ENCODE measurements around the gene ATXN7L1. TPM values are rescaled to one million over a fixed set of nuclear protein-coding genes. Genes with fewer than 3 reads are reported as not detected.
A peak's percentile ranks its signal among the peaks of the same experiment; 100 is the strongest.

The ATXN7L1 gene
- total RNA-seq, 1 donor from 2014 or later = 16.2 TPM

GRCh38 chr7:105796365-105796764 is 80.0 kb downstream of the ATXN7L1 start:
- TF ChIP-seq POLR2AphosphoS5 (IDR thresholded peaks at IDR 0.05; ENCODE audit: insufficient read depth in 1 of 2, low read depth in 1 of 2) = no peak
- TF ChIP-seq, protein P1, sequence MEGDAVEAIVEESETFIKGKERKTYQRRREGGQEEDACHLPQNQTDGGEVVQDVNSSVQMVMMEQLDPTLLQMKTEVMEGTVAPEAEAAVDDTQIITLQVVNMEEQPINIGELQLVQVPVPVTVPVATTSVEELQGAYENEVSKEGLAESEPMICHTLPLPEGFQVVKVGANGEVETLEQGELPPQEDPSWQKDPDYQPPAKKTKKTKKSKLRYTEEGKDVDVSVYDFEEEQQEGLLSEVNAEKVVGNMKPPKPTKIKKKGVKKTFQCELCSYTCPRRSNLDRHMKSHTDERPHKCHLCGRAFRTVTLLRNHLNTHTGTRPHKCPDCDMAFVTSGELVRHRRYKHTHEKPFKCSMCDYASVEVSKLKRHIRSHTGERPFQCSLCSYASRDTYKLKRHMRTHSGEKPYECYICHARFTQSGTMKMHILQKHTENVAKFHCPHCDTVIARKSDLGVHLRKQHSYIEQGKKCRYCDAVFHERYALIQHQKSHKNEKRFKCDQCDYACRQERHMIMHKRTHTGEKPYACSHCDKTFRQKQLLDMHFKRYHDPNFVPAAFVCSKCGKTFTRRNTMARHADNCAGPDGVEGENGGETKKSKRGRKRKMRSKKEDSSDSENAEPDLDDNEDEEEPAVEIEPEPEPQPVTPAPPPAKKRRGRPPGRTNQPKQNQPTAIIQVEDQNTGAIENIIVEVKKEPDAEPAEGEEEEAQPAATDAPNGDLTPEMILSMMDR (IDR thresholded peaks at IDR 0.05) = no peak
- TF ChIP-seq POLR2A (IDR thresholded peaks at IDR 0.05) = no peak
- Histone ChIP-seq H3K4me3 (no peak overlapping the region), H3K9me3 (no peaks in the 10 kb centered on the region), H3K4me1 (peaks cover 17% of the 10 kb centered on the region), H3K27me3 (no peaks in the 10 kb centered on the region), H3K27ac (peak overlapping the region; percentile 70), H3K36me3 (no peaks in the 10 kb centered on the region)
- intact Hi-C loops (cut with DNase I) = no loop called here
- no peak for DNase-seq (ENCODE audit: extremely low spot score in 2 of 2)

DNA sequence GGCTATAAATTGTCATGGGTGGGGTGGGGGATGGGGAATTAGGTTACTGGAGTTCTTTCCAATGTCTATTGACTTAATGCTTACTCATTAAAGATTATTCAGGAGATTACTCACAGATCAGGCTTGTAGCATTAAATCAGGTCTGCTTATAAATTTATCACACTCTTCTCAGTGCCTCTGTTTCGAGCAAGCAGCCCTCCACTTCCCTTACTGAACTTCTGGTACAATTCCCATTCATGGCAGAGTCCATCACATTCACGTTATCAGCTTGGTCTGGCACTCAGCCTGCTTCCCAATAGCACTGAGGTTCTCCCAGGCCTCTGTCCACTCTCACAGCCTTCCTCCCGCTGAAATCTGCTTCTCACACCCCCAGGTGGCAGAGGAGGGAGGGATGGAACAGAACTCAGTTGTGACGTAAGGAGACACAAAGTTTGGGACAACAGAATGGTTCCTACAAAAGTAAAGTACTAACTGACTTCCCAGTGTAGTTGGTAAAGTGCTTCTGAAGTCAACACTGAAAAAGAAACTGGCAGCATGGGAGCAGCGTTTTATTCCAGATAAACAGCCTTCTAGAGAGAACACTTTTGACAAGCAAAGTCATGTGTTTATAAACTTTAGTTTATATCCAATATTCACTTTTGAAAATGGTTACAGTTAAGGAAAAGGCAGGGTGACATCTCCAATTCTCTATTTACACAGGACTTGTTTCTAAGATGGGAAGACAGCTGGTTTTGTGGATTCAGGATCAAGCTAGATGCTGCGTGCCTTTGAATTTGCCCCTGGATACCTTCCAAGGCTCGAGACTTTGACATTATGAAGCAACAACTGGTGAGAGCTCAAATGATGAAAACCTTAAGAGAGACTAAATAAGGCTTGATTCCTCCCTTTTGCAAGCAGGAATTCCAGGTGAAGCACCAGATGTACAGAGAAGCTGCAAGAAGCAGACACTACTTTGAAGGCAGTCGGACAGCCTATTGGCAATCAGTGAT is 81.4 kb downstream of the ATXN7L1 start:
- TF ChIP-seq, protein P1 (IDR thresholded peaks at IDR 0.05) = no peak
- TF ChIP-seq POLR2AphosphoS5 (IDR thresholded peaks at IDR 0.05; ENCODE audit: insufficient read depth in 1 of 2, low read depth in 1 of 2) (no peak), POLR2A (IDR thresholded peaks at IDR 0.05) (no peak)
- no peak overlapping the region for H3K4me3 ChIP-seq
- intact Hi-C loops (cut with DNase I) = no loop called here

GRCh38 chr7:105792488-105793370 is 83.7 kb downstream of the ATXN7L1 start:
- no peak for DNase-seq (ENCODE audit: extremely low spot score in 2 of 2)
- H3K27me3 ChIP-seq = no peaks in the 10 kb centered on the region
- no peak overlapping the region for H3K4me3 ChIP-seq
- H3K9me3 ChIP-seq = no peaks in the 10 kb centered on the region
- peaks cover 17% of the 10 kb centered on the region for H3K4me1 ChIP-seq
- H3K36me3 ChIP-seq = no peaks in the 10 kb centered on the region
- no peak for TF ChIP-seq POLR2A (IDR thresholded peaks at IDR 0.05)
- TF ChIP-seq, protein P1 (IDR thresholded peaks at IDR 0.05) = no peak
- TF ChIP-seq POLR2AphosphoS5 (IDR thresholded peaks at IDR 0.05; ENCODE audit: insufficient read depth in 1 of 2, low read depth in 1 of 2) = no peak
- intact Hi-C loops (cut with DNase I) = no loop called here
- no peak overlapping the region for H3K27ac ChIP-seq

More for the DNA sequence above, 81.4 kb downstream of the ATXN7L1 start:
- Histone ChIP-seq H3K9me3 (no peaks in the 10 kb centered on the region), H3K27me3 (no peaks in the 10 kb centered on the region), H3K27ac (peak overlapping the region; percentile 70), H3K4me1 (peaks cover 17% of the 10 kb centered on the region), H3K36me3 (no peaks in the 10 kb centered on the region)
- DNase-seq (ENCODE audit: extremely low spot score in 2 of 2) = no peak

GRCh38 chr7:105791926-105792325 is 84.5 kb downstream of the ATXN7L1 start:
- DNase-seq (ENCODE audit: extremely low spot score in 2 of 2) = no peak
- TF ChIP-seq POLR2A (IDR thresholded peaks at IDR 0.05) = no peak
- TF ChIP-seq, protein P1 (IDR thresholded peaks at IDR 0.05) = no peak
- no peak for TF ChIP-seq POLR2AphosphoS5 (IDR thresholded peaks at IDR 0.05; ENCODE audit: insufficient read depth in 1 of 2, low read depth in 1 of 2)
- no peak overlapping the region for H3K27ac ChIP-seq
- no peaks in the 10 kb centered on the region for H3K36me3 ChIP-seq
- no peaks in the 10 kb centered on the region for H3K27me3 ChIP-seq
- peaks cover 17% of the 10 kb centered on the region for H3K4me1 ChIP-seq
- intact Hi-C loops (cut with DNase I) = no loop called here
- H3K4me3 ChIP-seq = no peak overlapping the region
- no peaks in the 10 kb centered on the region for H3K9me3 ChIP-seq
